SIG-M5 (cell line): ENCODE results near the gene CYTH3.

Source experiments
- DNase-seq: peaks from one replicate; lab custom pipeline; 2025; lab: John Stamatoyannopoulos, UW

Gene CYTH3

GRCh38 chr7:6256677-6257535 lies 15.5 kb downstream of the CYTH3 start:
- no peak for DNase-seq

- DNase-seq: no peak
These were observed 16.3 kb downstream of the CYTH3 start for GRCh38 chr7:6256109-6256483.

- no peak for DNase-seq
These were observed 17.6 kb downstream of the CYTH3 start for GRCh38 chr7:6254866-6255265.

- no peak for DNase-seq
These were observed 19.7 kb downstream of the CYTH3 start for GRCh38 chr7:6252748-6253147.

- DNase-seq: no peak
These were observed 20.1 kb downstream of the CYTH3 start for GRCh38 chr7:6252341-6252746.

- no peak for DNase-seq
These were observed 20.8 kb downstream of the CYTH3 start for GRCh38 chr7:6251653-6252052.

- no peak for DNase-seq
These were observed 22.0 kb downstream of the CYTH3 start for GRCh38 chr7:6250364-6250833.

- no peak for DNase-seq
These were observed 23.4 kb downstream of the CYTH3 start for GRCh38 chr7:6249043-6249442.

- DNase-seq: no peak
These were observed 23.8 kb downstream of the CYTH3 start for GRCh38 chr7:6248581-6248980.

- no peak for DNase-seq
These were observed 26.0 kb downstream of the CYTH3 start for GRCh38 chr7:6246251-6246917.

- no peak for DNase-seq
These were observed 28.4 kb downstream of the CYTH3 start for GRCh38 chr7:6244021-6244420.

- no peak for DNase-seq
These were observed 29.3 kb downstream of the CYTH3 start for GRCh38 chr7:6243168-6243567.

- DNase-seq: no peak
These were observed 29.9 kb downstream of the CYTH3 start for GRCh38 chr7:6242561-6242960.

- DNase-seq: no peak
These were observed 30.8 kb downstream of the CYTH3 start for GRCh38 chr7:6241607-6241973.

- no peak for DNase-seq
These were observed 34.0 kb downstream of the CYTH3 start for GRCh38 chr7:6238309-6238925.

- DNase-seq: no peak
These were observed 34.7 kb downstream of the CYTH3 start for GRCh38 chr7:6237730-6238129.

- no peak for DNase-seq
These were observed 35.4 kb downstream of the CYTH3 start for GRCh38 chr7:6237011-6237410.

GRCh38 chr7:6235029-6235871 lies 37.2 kb downstream of the CYTH3 start:
- DNase-seq: no peak

- no peak for DNase-seq
These were observed 38.0 kb downstream of the CYTH3 start for GRCh38 chr7:6234384-6234783.

- DNase-seq: no peak
These were observed 39.9 kb downstream of the CYTH3 start for GRCh38 chr7:6232534-6232933.

- DNase-seq: no peak
These were observed 40.3 kb downstream of the CYTH3 start for GRCh38 chr7:6232116-6232515.

- no peak for DNase-seq
These were observed 41.2 kb downstream of the CYTH3 start for GRCh38 chr7:6231184-6231583.
